ENCODE data around the gene GPC6.

DNA sequence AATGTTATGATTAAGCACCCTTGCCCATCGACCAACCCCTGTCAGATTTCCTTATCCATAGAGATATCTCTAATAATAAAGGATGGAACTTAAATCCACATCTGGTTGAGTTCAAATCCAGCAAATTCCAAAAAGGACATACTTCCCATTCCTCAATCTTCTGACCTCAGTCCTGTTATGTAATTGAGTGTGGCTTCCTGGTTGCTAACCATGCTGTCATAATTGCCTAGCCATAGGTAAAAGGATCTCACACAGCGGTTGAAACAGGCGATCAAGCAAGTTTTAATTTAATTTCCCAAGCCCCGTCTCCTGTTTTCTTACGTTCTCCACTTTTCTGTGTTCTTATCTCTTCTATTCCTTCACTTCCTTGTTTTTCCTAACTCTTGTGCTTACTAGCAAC lies 550.3 kb downstream of the GPC6 start:
- TF ChIP-seq CTCF (IDR thresholded peaks at IDR 0.05; ENCODE audit: insufficient read depth, low read length, poor library complexity, severe bottlenecking) (no peak), EZH2phosphoT487 (conservative IDR thresholded peaks at IDR 0.05; ENCODE audit: low read length) (no peak)
